Activated naive CD4-positive, alpha-beta T cell treated with anti-CD3 and anti-CD28 coated beads for 36 hours (primary cell): ENCODE data around the gene MYOG. TPM values are rescaled to one million over a fixed set of nuclear protein-coding genes. Genes with fewer than 3 reads are reported as not detected.

Source experiments
- CTCF ChIA-PET: fragments of 350-600 bp; sonication (Branson Sonifier 250); formaldehyde crosslinking; loops from one replicate; lab custom pipeline; 2021; ENCODE audit warnings: antibody characterized with exemption; lab: Charles Lee
- DNase-seq: peaks from one replicate; pipeline ENCODE4 v3.0.0-alpha.2; 2020
- H3K27ac Mint-ChIP-seq: one replicate; pipeline ENCODE4 v1.8.0; 2021; ENCODE audit warnings: mild to moderate bottlenecking, mixed read lengths
- H3K27me3 Mint-ChIP-seq: one replicate; pipeline ENCODE4 v1.8.0; 2021; ENCODE audit warnings: low read depth, mixed read lengths
- H3K36me3 Mint-ChIP-seq: one replicate; pipeline ENCODE4 v1.8.0; 2021; ENCODE audit warnings: low read depth, mixed read lengths
- H3K4me1 Mint-ChIP-seq: one replicate; pipeline ENCODE4 v1.8.0; 2021; ENCODE audit warnings: low read depth, mixed read lengths
- H3K4me3 Mint-ChIP-seq: one replicate; pipeline ENCODE4 v1.8.0; 2021; ENCODE audit warnings: mild to moderate bottlenecking, moderate library complexity, mixed read lengths
- H3K9me3 Mint-ChIP-seq: one replicate; pipeline ENCODE4 v1.8.0; 2021; ENCODE audit warnings: mixed read lengths
- intact Hi-C: fragments of 100-400 bp; cut with micrococcal nuclease; formaldehyde crosslinking; loops from one replicate; pipeline ENCODE4 v1.15.1; 2023
- total RNA-seq, 2 experiments: library from RNA; stranded (reverse); gene quantifications; one replicate each; pipeline ENCODE4 v1.2.3, GENCODE V29; 2021

MYOG gene
- not detected for total RNA-seq

DNA sequence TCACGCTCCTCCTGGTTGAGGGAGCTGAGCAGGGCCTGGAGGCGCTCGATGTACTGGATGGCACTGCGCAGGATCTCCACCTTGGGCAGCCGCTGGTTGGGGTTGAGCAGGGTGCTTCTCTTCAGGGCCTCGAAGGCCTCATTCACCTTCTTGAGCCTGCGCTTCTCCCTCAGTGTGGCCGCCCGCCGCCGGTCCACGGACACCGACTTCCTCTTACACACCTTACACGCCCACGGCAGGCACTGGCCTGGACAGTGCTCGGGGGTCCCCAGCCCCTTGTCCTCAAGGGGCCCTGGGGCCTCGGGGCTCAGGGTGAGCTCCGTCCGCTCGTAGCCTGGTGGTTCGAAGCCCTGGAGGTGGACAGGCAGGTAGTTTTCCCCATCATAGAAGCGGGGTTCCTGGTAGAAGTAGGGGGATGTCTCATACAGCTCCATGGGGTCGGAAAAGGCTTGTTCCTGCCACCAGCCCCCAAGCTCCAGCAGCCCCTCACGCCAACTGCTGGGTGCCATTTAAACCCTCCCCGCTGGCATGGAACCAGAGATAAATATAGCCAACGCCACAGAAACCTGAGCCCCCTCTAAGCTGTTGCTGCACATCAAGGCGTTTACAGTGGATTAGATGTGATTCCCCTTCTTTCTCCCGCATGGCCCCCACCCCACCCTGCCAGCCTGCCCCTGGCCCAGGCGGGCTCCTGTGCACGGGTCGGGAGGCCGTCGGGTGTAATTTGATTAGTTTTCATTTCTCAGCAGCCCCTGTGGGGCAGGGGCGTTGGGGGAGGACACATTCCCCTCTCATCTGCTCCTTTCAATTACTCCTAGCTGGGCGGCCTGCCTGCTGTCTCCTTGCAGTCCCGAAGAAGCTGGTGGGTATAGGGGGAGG lies at the start of gene MYOG:
Gene MYOG (minus strand): TSS at position 485 of the 879 bp plus-strand sequence. CDS start 51 bp downstream, at position 434.
- Mint-ChIP-seq H3K27me3 (peaks cover 5% of the 10 kb centered on the region), H3K27ac (no peak within 1 kb of the TSS), H3K4me1 (no peaks in the 10 kb centered on the region), H3K36me3 (no peaks in the 10 kb centered on the region), H3K9me3 (no peaks in the 10 kb centered on the region), H3K4me3 (no peak within 1 kb of the TSS)
- CTCF ChIA-PET, result interaction anchor here (0.6 to 1.3 kb wide), 4 partner anchors 46 to 621 kb away, joined by 3 to 5 read pairs (median 4); no protein-coding TSS in a partner anchor
- intact Hi-C loops, result no loop called here
- no peak for DNase-seq

DNA sequence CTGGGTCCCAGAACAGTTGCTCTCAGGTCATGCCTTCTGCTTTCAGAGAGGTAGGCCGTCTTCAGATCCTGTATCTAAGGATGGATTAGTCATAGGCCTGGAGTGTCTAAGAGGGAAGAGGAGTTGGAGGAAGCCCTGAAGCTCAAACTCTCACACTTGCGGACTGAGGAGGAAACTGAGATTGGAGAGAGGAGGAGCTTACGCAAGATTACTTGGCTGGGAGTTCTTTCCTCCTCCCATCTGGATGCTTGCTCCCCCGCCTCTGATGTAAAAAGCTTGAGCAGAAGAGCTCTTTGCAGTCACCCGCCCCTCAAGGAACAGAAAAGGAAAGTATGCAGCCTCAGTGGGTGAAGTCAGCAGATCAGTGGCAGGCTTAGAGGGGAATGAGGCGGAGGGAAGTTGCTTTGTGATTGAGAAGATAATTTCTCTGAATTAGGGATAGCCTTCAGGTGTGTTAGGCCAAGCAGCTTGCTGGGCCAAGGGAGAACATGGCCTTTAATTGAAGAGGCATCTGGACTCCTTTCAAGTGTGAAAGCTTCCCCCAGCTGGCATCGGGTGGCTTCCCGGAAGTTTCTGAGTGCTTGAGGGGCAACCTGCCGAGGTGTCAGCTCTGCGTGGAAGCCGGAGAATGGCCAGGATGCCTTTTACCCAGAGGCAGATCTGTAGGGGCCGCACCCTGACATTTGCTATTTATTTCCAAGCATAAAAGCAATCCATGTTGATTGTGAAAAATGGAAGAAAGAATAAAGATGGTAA lies 48.3 kb upstream of the MYOG start:
- no peaks in the 10 kb centered on the region for H3K9me3 Mint-ChIP-seq
- peaks cover 9% of the 10 kb centered on the region for H3K27me3 Mint-ChIP-seq
- H3K36me3 Mint-ChIP-seq, result no peaks in the 10 kb centered on the region
- CTCF ChIA-PET, result interaction anchor here (1.6 kb wide), 1 partner anchor 39 kb away, joined by 8 read pairs; no protein-coding TSS in a partner anchor
- H3K4me1 Mint-ChIP-seq, result no peaks in the 10 kb centered on the region
- intact Hi-C loops, result no loop called here
- no peak for DNase-seq
- H3K4me3 Mint-ChIP-seq, result no peak overlapping the region
- no peak overlapping the region for H3K27ac Mint-ChIP-seq

DNA sequence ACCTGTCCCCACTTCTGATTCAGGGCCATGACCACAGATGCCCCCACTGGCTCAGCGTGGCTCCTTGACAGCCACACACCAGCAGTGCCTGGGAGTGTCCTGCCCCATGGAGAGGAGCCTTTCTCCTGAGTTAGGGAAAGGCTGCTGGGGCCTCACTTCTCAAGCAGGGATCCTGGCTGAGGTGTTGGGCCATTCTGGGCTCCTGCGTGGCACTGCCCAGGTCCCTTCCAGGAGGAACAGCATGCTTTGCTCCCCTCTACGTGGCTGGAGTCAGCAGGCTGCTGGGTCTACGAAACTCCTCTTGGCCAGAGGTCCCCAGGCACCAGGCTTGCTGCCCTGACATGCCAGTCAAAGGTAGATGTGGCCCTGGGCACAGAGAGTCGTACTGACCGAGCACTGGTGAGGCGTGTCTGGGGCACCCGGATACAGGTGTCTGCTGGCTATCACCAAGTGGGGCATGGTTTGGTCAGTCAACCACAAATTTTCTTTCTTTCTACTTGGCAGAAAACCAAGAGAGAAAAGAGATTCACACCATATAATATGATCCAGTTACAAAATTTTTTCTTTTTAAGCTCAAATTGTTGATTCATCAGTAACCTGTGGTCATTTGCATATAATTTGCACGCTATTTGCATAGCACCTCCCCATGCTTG lies 45.9 kb upstream of the MYOG start:
- peaks cover 29% of the 10 kb centered on the region for H3K27me3 Mint-ChIP-seq
- H3K4me3 Mint-ChIP-seq, result no peak overlapping the region
- H3K36me3 Mint-ChIP-seq, result no peaks in the 10 kb centered on the region
- no peak for DNase-seq
- peaks cover 12% of the 10 kb centered on the region for H3K4me1 Mint-ChIP-seq
- no peak overlapping the region for H3K27ac Mint-ChIP-seq
- CTCF ChIA-PET, result interaction anchor here (1.6 kb wide), 1 partner anchor 11 kb away, joined by 3 read pairs; no protein-coding TSS in a partner anchor
- no peaks in the 10 kb centered on the region for H3K9me3 Mint-ChIP-seq
- intact Hi-C loops, result no loop called here

DNA sequence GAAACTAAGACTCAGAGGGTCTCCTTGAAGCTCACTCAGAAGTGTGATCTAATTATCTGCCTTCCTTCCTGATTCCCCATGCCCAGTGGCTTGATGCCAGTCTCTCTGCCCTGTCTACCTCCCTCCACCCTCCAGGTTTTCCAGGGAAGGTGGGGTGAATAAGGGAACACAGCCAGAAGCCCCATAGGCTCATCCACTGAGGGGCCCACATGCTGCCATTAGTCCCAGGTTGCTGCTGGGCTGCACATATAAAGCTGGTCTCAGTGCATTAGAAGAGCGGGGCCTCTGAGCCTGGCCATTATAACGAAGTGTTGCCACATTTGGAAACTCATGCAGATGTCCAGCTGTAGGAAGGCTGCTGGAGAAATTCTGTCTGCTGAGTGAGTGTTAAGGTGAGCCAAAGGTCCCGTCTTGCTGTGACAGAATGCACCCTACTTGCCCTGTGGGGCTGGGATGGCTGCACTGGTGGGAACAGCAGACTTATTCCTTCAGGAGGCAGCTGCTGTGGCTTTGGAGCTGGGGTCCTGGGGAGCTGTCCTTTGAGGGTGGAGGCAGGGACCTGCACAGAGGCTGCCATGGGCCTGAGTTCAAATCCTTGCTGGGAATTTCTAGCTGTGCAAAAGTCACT lies 44.7 kb upstream of the MYOG start:
- Mint-ChIP-seq H3K4me3 (no peak overlapping the region), H3K36me3 (no peaks in the 10 kb centered on the region), H3K27me3 (peaks cover 39% of the 10 kb centered on the region), H3K4me1 (peaks cover 12% of the 10 kb centered on the region), H3K9me3 (no peaks in the 10 kb centered on the region), H3K27ac (no peak overlapping the region)
- intact Hi-C loops, result no loop called here
- DNase-seq, result no peak
- CTCF ChIA-PET, result interaction anchor here (0.7 kb wide), 1 partner anchor 39 kb away, joined by 3 read pairs; no protein-coding TSS in a partner anchor

DNA sequence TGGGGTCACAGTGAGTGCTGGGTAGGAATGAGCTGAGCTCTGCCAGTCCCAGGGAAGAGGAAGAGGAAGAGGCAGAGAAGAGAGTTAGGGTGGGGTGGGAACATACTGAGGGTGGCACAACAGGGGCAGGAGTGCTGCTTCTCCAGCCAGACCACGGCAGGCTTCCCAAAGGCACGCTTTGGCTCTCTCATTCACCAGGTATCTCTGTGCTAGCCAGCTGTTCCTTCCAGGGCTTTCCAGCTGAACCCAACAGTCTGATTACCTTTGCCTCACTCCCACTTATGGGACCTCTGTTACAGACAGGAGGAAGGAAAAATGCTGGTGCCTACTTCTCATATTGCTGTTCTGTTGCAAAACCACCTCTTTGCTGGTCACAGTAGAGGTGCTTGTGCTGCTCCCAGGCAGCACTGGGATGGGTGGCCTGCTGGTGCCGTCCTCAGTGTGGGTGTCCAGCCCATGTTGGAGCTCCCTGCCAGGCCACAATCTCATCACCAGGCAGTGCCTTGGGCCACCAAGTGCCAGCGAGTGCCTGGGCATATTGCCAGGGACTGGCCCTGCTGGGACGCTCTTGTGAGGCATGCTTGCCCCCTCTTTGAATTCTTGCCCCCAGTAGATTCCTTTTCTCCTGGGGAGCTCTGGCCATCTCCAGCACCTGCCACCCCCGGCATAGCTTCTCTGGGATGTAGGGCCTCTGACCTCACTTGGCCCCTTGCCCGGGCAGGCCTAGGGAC lies 43.9 kb upstream of the MYOG start:
- H3K27me3 Mint-ChIP-seq, result peaks cover 46% of the 10 kb centered on the region
- intact Hi-C loops, result no loop called here
- no peak overlapping the region for H3K27ac Mint-ChIP-seq
- H3K4me1 Mint-ChIP-seq, result peaks cover 12% of the 10 kb centered on the region
- H3K9me3 Mint-ChIP-seq, result no peaks in the 10 kb centered on the region
- DNase-seq, result no peak
- CTCF ChIA-PET, result interaction anchor here (0.7 kb wide), 1 partner anchor 39 kb away, joined by 3 read pairs; no protein-coding TSS in a partner anchor
- no peaks in the 10 kb centered on the region for H3K36me3 Mint-ChIP-seq
- no peak overlapping the region for H3K4me3 Mint-ChIP-seq

DNA sequence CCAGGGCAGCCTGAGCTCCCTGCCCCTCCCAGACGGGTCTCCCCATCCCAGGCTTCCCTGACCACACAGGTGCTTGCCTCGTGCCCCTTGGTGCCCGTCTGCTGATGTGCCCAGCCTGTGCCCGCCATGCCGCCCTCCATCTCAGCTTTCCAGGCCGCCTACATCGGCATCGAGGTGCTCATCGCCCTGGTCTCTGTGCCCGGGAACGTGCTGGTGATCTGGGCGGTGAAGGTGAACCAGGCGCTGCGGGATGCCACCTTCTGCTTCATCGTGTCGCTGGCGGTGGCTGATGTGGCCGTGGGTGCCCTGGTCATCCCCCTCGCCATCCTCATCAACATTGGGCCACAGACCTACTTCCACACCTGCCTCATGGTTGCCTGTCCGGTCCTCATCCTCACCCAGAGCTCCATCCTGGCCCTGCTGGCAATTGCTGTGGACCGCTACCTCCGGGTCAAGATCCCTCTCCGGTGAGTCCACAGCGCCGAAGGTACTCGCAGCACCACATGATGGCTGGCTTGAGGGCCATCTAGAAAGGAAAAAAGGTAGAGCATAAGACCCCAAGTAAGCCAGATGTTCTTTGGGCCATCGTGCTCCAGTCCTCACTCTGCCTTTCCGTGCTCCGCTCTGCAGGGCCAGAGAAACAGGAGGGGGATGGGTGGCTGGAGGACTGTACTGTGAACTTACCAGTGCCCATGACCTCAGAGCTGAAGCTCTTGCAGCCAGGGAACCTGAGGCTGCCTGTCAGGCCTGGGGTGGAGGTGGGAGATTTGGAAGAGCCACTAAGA lies 43.1 kb upstream of the MYOG start:
- intact Hi-C loops, result no loop called here
- Mint-ChIP-seq H3K36me3 (no peaks in the 10 kb centered on the region), H3K27ac (no peak overlapping the region), H3K27me3 (peaks cover 53% of the 10 kb centered on the region), H3K4me3 (no peak overlapping the region), H3K9me3 (no peaks in the 10 kb centered on the region), H3K4me1 (peaks cover 12% of the 10 kb centered on the region)
- no peak for DNase-seq
- CTCF ChIA-PET, result no interaction called here

DNA sequence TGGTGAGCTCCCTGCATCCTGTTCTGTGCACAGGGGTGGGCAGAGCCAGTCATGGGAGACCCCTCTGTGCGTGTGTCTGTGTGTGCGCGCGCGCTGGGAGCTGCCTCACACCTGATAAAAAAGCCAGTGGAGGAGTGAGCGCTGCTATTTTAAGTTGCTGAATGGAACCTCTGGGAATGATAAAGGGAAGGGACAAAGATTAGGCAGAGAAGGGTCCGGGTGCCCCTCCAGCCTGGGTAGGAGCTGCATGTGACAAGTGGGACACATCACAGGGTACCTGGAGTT lies 42.6 kb upstream of the MYOG start:
- Mint-ChIP-seq H3K27me3 (peaks cover 56% of the 10 kb centered on the region), H3K4me3 (no peak overlapping the region), H3K4me1 (peaks cover 12% of the 10 kb centered on the region), H3K36me3 (no peaks in the 10 kb centered on the region), H3K27ac (no peak overlapping the region), H3K9me3 (no peaks in the 10 kb centered on the region)
- no peak for DNase-seq
- CTCF ChIA-PET, result interaction anchor here (1.5 kb wide), 1 partner anchor 10 kb away, joined by 3 read pairs; no protein-coding TSS in a partner anchor
- intact Hi-C loops, result no loop called here

- Mint-ChIP-seq H3K4me3 (no peak within 1 kb of the TSS), H3K36me3 (no peaks in the 10 kb centered on the region), H3K27ac (no peak within 1 kb of the TSS), H3K4me1 (peaks cover 12% of the 10 kb centered on the region), H3K27me3 (peaks cover 56% of the 10 kb centered on the region), H3K9me3 (no peaks in the 10 kb centered on the region)
- no peak for DNase-seq
- CTCF ChIA-PET, result interaction anchor here (1.5 kb wide), 1 partner anchor 10 kb away, joined by 3 read pairs; no protein-coding TSS in a partner anchor
- intact Hi-C loops, result no loop called here
Observed at GRCh38 chr1:203127666-203128430, 42.0 kb upstream of the MYOG start, which contains the start of gene ADORA1. Gene ADORA1 (plus strand): TSS chr1:203127726. CDS start chr1:203128842, 1,116 bp downstream.

GRCh38 chr1:203126866-203127665 lies 41.3 kb upstream of the MYOG start:
- H3K36me3 Mint-ChIP-seq, result no peaks in the 10 kb centered on the region
- H3K4me3 Mint-ChIP-seq, result no peak overlapping the region
- H3K27ac Mint-ChIP-seq, result no peak overlapping the region
- peaks cover 12% of the 10 kb centered on the region for H3K4me1 Mint-ChIP-seq
- H3K9me3 Mint-ChIP-seq, result no peaks in the 10 kb centered on the region
- intact Hi-C loops, result no loop called here
- CTCF ChIA-PET, result interaction anchor here (1.5 kb wide), 2 partner anchors 9 to 46 kb away, joined by 3 to 4 read pairs; no protein-coding TSS in a partner anchor
- H3K27me3 Mint-ChIP-seq, result peaks cover 60% of the 10 kb centered on the region
- DNase-seq, result no peak
